Mesenchymal stem cell (in vitro differentiated cells and primary cell): ENCODE measurements around the gene GNAO1.
A peak's percentile ranks its signal among the peaks of the same experiment; 100 is the strongest.

ENCODE experiments used
- DNase-seq: peaks from one replicate; pipeline ENCODE4 v3.0.0-alpha.2; 2013
- H2AFZ ChIP-seq: one replicate; pipeline ENCODE4 v1.6.1; 2013; ENCODE audit warnings: low read depth, mild to moderate bottlenecking, control low read depth, inconsistent platforms, low read length, moderate library complexity
- H2AK5ac ChIP-seq: 2 replicates; pipeline ENCODE4 v1.6.1; 2013; ENCODE audit warnings: low read length, moderate library complexity, mild to moderate bottlenecking, inconsistent platforms; ENCODE audit not compliant: severe bottlenecking
- H2BK120ac ChIP-seq: one replicate; pipeline ENCODE4 v1.6.1; 2013; ENCODE audit warnings: low read depth, mild to moderate bottlenecking, inconsistent platforms, low read length, moderate library complexity
- H2BK12ac ChIP-seq, 2 experiments: one replicate each; pipeline ENCODE4 v1.6.1; 2013; ENCODE audit warnings: inconsistent platforms in 2 of 2, low read length in 2 of 2, mild to moderate bottlenecking in 2 of 2, moderate library complexity in 2 of 2, control low read depth in 1 of 2
- H2BK15ac ChIP-seq: one replicate; pipeline ENCODE4 v1.6.1; 2013; ENCODE audit warnings: mild to moderate bottlenecking, low read depth, inconsistent platforms; ENCODE audit not compliant: poor library complexity, severe bottlenecking
- H2BK5ac ChIP-seq: 2 replicates; pipeline ENCODE4 v1.6.1; 2013; ENCODE audit warnings: low read depth, mild to moderate bottlenecking, low read length, control low read depth, inconsistent platforms; ENCODE audit not compliant: poor library complexity, severe bottlenecking
- H3K14ac ChIP-seq, 2 experiments: one replicate each; pipeline ENCODE4 v1.6.1; 2013; ENCODE audit warnings: inconsistent platforms in 2 of 2, low read length in 2 of 2, control low read depth in 1 of 2, mild to moderate bottlenecking in 1 of 2, moderate library complexity in 1 of 2
- H3K18ac ChIP-seq, 2 experiments: one replicate each; pipeline ENCODE4 v1.6.1; 2013; ENCODE audit warnings: inconsistent platforms in 2 of 2, low read length in 2 of 2, control low read depth in 1 of 2, low read depth in 1 of 2, mild to moderate bottlenecking in 1 of 2
- H3K23ac ChIP-seq, 2 experiments: one replicate each; pipeline ENCODE4 v1.6.1; 2013; ENCODE audit warnings: inconsistent platforms in 2 of 2, low read length in 2 of 2, mild to moderate bottlenecking in 2 of 2, moderate library complexity in 2 of 2, control low read depth in 1 of 2
- H3K27ac ChIP-seq: 2 replicates; pipeline ENCODE4 v1.5.1; 2013; ENCODE audit warnings: mild to moderate bottlenecking, moderate library complexity, low read length, control low read depth, inconsistent platforms; ENCODE audit not compliant: poor library complexity, severe bottlenecking
- H3K27me3 ChIP-seq, 2 experiments: 2 replicates each; pipeline versions ENCODE4 v1.6.1 to v1.7.0; 2013; ENCODE audit warnings: low read length in 2 of 2, mild to moderate bottlenecking in 2 of 2, moderate library complexity in 2 of 2, control low read depth in 1 of 2, inconsistent platforms in 1 of 2; ENCODE audit not compliant: control insufficient read depth in 1 of 2, insufficient read depth in 1 of 2
- H3K36me3 ChIP-seq, 2 experiments: 2 replicates each; pipeline versions ENCODE4 v1.6.1 to v1.7.0; 2013; ENCODE audit warnings: low read length in 2 of 2, control low read depth in 1 of 2, inconsistent platforms in 1 of 2, low read depth in 1 of 2, mild to moderate bottlenecking in 1 of 2; ENCODE audit not compliant: insufficient read depth in 2 of 2, control insufficient read depth in 1 of 2
- H3K4ac ChIP-seq, 2 experiments: one replicate each; pipeline ENCODE4 v1.6.1; 2013; ENCODE audit warnings: inconsistent platforms in 2 of 2, low read length in 2 of 2, mild to moderate bottlenecking in 2 of 2, moderate library complexity in 2 of 2, control low read depth in 1 of 2, low read depth in 1 of 2
- H3K4me1 ChIP-seq: 2 replicates; pipeline ENCODE4 v1.6.1; 2013; ENCODE audit warnings: low read depth, low read length, control low read depth; ENCODE audit not compliant: control insufficient read depth, insufficient read depth
- H3K4me2 ChIP-seq: 2 replicates; pipeline ENCODE4 v1.6.1; 2013; ENCODE audit warnings: low read length, mild to moderate bottlenecking, inconsistent platforms; ENCODE audit not compliant: poor library complexity, severe bottlenecking
- H3K4me3 ChIP-seq, 2 experiments: 2 replicates each; pipeline versions ENCODE4 v1.5.1 to v1.7.0; 2013; ENCODE audit warnings: low read length in 2 of 2, mild to moderate bottlenecking in 2 of 2, control low read depth in 1 of 2, low read depth in 1 of 2; ENCODE audit not compliant: insufficient read depth in 1 of 2
- H3K79me1 ChIP-seq: replicated peaks from 2 replicates; pipeline ENCODE4 v1.6.1; 2013; ENCODE audit warnings: mild to moderate bottlenecking, control low read depth, low read length, inconsistent platforms; ENCODE audit not compliant: poor library complexity, severe bottlenecking
- H3K9ac ChIP-seq: 2 replicates; pipeline ENCODE4 v1.7.0; 2013; ENCODE audit warnings: mild to moderate bottlenecking, low read length, moderate library complexity
- H3K9me3 ChIP-seq: 2 replicates; pipeline ENCODE4 v1.7.0; 2013; ENCODE audit warnings: mild to moderate bottlenecking, low read length; ENCODE audit not compliant: control insufficient read depth
- H4K8ac ChIP-seq: one replicate; pipeline ENCODE4 v1.6.1; 2013; ENCODE audit warnings: inconsistent platforms, mild to moderate bottlenecking, low read length, moderate library complexity
- H4K91ac ChIP-seq: one replicate; pipeline ENCODE4 v1.6.1; 2013; ENCODE audit warnings: mild to moderate bottlenecking, low read length, inconsistent platforms
- WGBS: methylation state at CpG from one replicate; pipeline ENCODE4 v1.1.7; 2013; ENCODE audit warnings: mixed read lengths; 5-methylcytosine and 5-hydroxymethylcytosine counted together

GNAO1 gene

DNA sequence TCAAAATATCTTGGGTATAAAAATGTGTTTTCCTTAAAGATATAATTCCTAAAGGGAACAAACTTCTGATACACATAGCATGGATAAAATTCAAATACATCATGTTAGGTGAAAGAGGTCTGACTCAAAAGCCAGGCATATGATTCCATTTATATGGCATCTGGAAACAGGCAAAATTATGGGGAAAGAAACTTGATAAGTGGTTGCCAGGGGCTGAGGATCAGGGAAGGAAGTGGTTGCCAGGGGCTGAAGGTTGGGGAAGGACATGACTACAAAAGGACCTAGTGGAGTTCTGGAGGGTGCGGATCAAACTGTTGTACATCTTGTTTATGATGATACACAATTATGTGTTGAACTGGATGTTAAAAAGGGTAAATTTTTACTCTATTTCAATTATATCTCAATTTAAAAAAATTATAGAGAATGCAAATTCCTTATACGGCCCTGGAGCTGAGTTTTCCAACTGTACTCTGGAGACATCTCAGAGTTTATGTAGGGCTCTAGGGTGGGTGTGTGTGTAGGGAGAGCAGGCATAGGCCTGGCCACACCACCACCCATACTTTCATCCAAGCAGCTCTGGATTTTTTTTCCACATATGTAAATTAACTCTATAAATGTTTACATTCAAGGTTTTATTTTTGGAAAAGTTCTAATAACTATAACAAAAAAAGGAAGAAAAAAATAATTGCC is 179.0 kb downstream of the GNAO1 start:
- peaks cover 16% of the 10 kb centered on the region for H3K4me1 ChIP-seq
- WGBS, result 80% methylated on average over 1 of the region's 2 CpGs
- DNase-seq, result peak; percentile 15

DNA sequence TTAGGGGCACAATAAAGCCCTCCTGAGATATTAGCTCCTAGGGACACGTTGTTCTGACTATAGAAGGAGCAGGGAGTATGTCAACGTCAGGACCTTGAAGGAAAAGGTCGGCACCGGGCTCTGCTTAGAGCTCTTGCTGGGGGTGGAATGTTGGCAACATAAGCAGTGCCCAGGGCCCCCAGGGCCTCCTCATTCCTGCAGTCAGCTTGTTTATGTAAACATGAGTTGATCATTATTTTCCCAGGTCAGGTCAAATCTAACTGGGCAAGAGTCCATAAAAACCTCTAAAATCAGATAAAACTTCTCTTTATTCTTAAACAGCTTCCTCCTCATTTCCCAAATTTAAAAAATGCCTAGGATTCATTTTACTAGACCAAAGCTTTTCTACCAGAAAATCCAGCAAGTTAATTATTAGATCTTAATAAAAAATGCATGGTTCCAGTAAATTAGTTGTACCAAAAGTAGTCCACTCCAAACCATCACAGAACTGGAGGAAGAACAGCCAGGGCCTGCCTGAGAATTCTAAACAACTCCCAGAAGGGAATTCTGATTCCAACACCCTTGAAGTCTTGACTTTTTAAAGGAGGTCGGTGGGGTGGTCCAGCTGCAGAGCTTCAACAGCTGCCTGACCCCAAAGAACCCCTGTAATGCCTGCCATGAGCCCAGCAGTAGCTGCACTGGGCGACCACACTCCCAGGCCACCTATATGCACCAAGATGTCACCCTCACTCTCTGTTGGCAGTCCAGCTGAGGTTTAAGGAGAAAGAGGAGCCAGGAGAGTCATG is 179.8 kb downstream of the GNAO1 start:
- H3K18ac ChIP-seq, result peak overlapping the region; percentile 81 to 93
- H2BK15ac ChIP-seq, result no peak overlapping the region
- H3K4ac ChIP-seq, result peak overlapping the region; percentile 54 to 63
- peak overlapping the region in 1 of 2 experiments; percentile 63 for H3K14ac ChIP-seq
- H3K36me3 ChIP-seq, result peaks cover 18 to 53% of the 10 kb centered on the region in 2 experiments
- 20% methylated on average over 4 of the region's 6 CpGs for WGBS
- H3K79me1 ChIP-seq, result peaks cover 20% of the 10 kb centered on the region
- peak overlapping the region; percentile 70 for H3K27ac ChIP-seq
- H2AFZ ChIP-seq, result no peak overlapping the region
- peaks cover 16% of the 10 kb centered on the region for H3K4me1 ChIP-seq
- peak overlapping the region; percentile 28 for H3K4me2 ChIP-seq
- no peak overlapping the region for H4K91ac ChIP-seq
- no peak overlapping the region for H3K9ac ChIP-seq
- H2BK5ac ChIP-seq, result peak overlapping the region; percentile 63
- H2BK120ac ChIP-seq, result no peak overlapping the region
- no peaks in the 10 kb centered on the region for H3K27me3 ChIP-seq
- H4K8ac ChIP-seq, result peak overlapping the region; percentile 62
- H3K9me3 ChIP-seq, result no peaks in the 10 kb centered on the region
- peak overlapping the region in 1 of 2 experiments; percentile 89 for H2BK12ac ChIP-seq
- DNase-seq, result peak; percentile 57
- peak overlapping the region in 1 of 2 experiments; percentile 93 for H3K23ac ChIP-seq
- no peak overlapping the region for H3K4me3 ChIP-seq
- H2AK5ac ChIP-seq, result peak overlapping the region; percentile 76

More for the DNA sequence above, 179.0 kb downstream of the GNAO1 start:
- Histone ChIP-seq H3K36me3 (peaks cover 21 to 56% of the 10 kb centered on the region in 2 experiments), H3K14ac (no peak overlapping the region), H2AK5ac (no peak overlapping the region), H2AFZ (no peak overlapping the region), H3K27me3 (no peaks in the 10 kb centered on the region), H2BK120ac (no peak overlapping the region), H3K4ac (peak overlapping the region in 1 of 2 experiments; percentile 33), H3K4me3 (no peak overlapping the region), H4K8ac (no peak overlapping the region), H3K27ac (peak overlapping the region; percentile 57), H3K9ac (no peak overlapping the region), H2BK15ac (no peak overlapping the region), H3K18ac (no peak overlapping the region), H3K4me2 (peak overlapping the region; percentile 28), H4K91ac (no peak overlapping the region), H3K9me3 (no peaks in the 10 kb centered on the region), H3K79me1 (peaks cover 23% of the 10 kb centered on the region), H3K23ac (no peak overlapping the region), H2BK5ac (no peak overlapping the region), H2BK12ac (peak overlapping the region in 1 of 2 experiments; percentile 66)

DNA sequence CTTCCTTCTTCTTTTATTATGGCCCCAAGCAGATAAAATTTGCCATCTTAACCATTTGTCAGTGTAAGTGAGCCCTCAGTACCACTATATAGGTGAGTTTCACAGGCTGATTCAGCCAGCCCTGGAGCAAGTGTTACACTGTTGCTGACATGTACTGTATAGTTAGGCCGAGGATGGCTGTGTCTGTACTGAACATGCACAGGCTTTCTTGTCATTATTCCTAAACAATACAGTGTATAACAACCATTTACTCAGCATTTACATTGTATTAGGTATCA is 180.3 kb downstream of the GNAO1 start:
- no peak for DNase-seq
- no peak overlapping the region for H3K23ac ChIP-seq
- H3K4me3 ChIP-seq, result no peak overlapping the region
- H2BK15ac ChIP-seq, result no peak overlapping the region
- no peak overlapping the region for H4K91ac ChIP-seq
- H3K36me3 ChIP-seq, result peaks cover 16 to 51% of the 10 kb centered on the region in 2 experiments
- H3K4me1 ChIP-seq, result peaks cover 16% of the 10 kb centered on the region
- peak overlapping the region; percentile 81 to 93 for H3K18ac ChIP-seq
- no peak overlapping the region for H4K8ac ChIP-seq
- peak overlapping the region; percentile 70 for H3K27ac ChIP-seq
- H2BK5ac ChIP-seq, result no peak overlapping the region
- WGBS, result no CpG with 5 or more reads among the region's 1 CpG
- peak overlapping the region in 1 of 2 experiments; percentile 49 for H2BK12ac ChIP-seq
- no peaks in the 10 kb centered on the region for H3K9me3 ChIP-seq
- H3K27me3 ChIP-seq, result no peaks in the 10 kb centered on the region
- peaks cover 18% of the 10 kb centered on the region for H3K79me1 ChIP-seq
- no peak overlapping the region for H2BK120ac ChIP-seq
- H3K14ac ChIP-seq, result no peak overlapping the region
- no peak overlapping the region for H3K9ac ChIP-seq
- H3K4ac ChIP-seq, result peak overlapping the region in 1 of 2 experiments; percentile 63
- H3K4me2 ChIP-seq, result no peak overlapping the region
- peak overlapping the region; percentile 76 for H2AK5ac ChIP-seq
- H2AFZ ChIP-seq, result no peak overlapping the region

GRCh38 chr16:56372013-56372634 is 180.8 kb downstream of the GNAO1 start:
- Histone ChIP-seq H3K23ac (no peak overlapping the region), H2BK15ac (no peak overlapping the region), H3K9me3 (no peaks in the 10 kb centered on the region), H3K79me1 (peaks cover 14% of the 10 kb centered on the region), H2BK120ac (no peak overlapping the region), H2AFZ (no peak overlapping the region), H3K4me3 (no peak overlapping the region), H3K9ac (no peak overlapping the region), H3K4me2 (no peak overlapping the region), H2BK12ac (no peak overlapping the region), H2BK5ac (no peak overlapping the region), H3K36me3 (peaks cover 10 to 46% of the 10 kb centered on the region in 2 experiments), H2AK5ac (peak overlapping the region; percentile 44), H3K27me3 (no peaks in the 10 kb centered on the region), H4K8ac (no peak overlapping the region), H3K18ac (no peak overlapping the region), H3K14ac (no peak overlapping the region), H4K91ac (no peak overlapping the region), H3K27ac (no peak overlapping the region), H3K4me1 (peaks cover 16% of the 10 kb centered on the region), H3K4ac (no peak overlapping the region)
- DNase-seq, result peak; percentile 21
- WGBS, result 97% methylated on average over 3 of the region's 7 CpGs
